GM23248 (cell line): ENCODE data around the gene CEND1.

Source experiments
- EZH2 ChIP-seq: fragments of 200-600 bp; sonication (generic); IDR thresholded peaks from 2 replicates; pipeline ENCODE4 v1.6.1; 2018; ENCODE audit warnings: antibody characterized with exemption, mild to moderate bottlenecking; ENCODE audit not compliant: insufficient read depth, poor library complexity, severe bottlenecking
- EZH2phosphoT487 ChIP-seq: fragments of 200-600 bp; sonication (generic); IDR thresholded peaks from 2 replicates; pipeline ENCODE4 v1.6.1; 2018; ENCODE audit warnings: antibody characterized with exemption, moderate library complexity, mild to moderate bottlenecking, low read depth; ENCODE audit not compliant: insufficient read depth

DNA sequence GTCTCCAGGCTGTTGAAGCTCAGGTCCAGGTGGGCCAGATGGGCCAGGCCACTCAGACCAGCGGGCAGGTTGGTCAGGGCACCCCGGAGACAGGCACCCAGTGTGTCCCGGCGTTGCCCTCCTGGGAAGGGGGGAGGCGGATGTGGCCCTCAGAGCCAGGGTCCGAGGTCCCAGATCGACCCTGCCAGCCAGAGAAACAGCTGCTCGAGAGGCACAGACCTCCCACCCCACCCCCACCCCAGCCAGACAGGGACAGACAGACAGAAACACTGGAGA lies 13.5 kb upstream of the CEND1 start:
- TF ChIP-seq EZH2: no peak
- TF ChIP-seq EZH2phosphoT487: no peak
